Kidney epithelial cell (primary cell): ENCODE results near the gene MAP1S. TPM values are rescaled to one million over a fixed set of nuclear protein-coding genes. Genes with fewer than 3 reads are reported as not detected.

ENCODE experiments used
- DNase-seq: peaks from one replicate; pipeline ENCODE4 v3.0.0-alpha.2; 2010; ENCODE audit warnings: low read depth
- H3K27me3 ChIP-seq: 2 replicates; pipeline ENCODE4 v1.6.0; 2011; ENCODE audit warnings: low read length; ENCODE audit not compliant: control insufficient read depth, insufficient read depth
- H3K36me3 ChIP-seq: 2 replicates; pipeline ENCODE4 v1.5.1; 2011; ENCODE audit warnings: low read length; ENCODE audit not compliant: control insufficient read depth, insufficient read depth
- H3K4me3 ChIP-seq: 2 replicates; pipeline ENCODE4 v1.5.1; 2011; ENCODE audit warnings: low read depth, mild to moderate bottlenecking, control low read depth, low read length
- total RNA-seq: library from RNA; depleted of rRNA; stranded (reverse); fragments of >200 nt; gene quantifications from 2 replicates; pipeline ENCODE4 v1.2.3, GENCODE V29; 2015
- TF ChIP-seq, protein P1 (sequence below): IDR thresholded peaks from 2 replicates; pipeline ENCODE4 v1.5.1; 2011; ENCODE audit warnings: mild to moderate bottlenecking, moderate library complexity, low read length, control low read depth, inconsistent platforms; ENCODE audit not compliant: insufficient read depth, poor library complexity, severe bottlenecking

MAP1S gene
- total RNA-seq, 1 donor from 2014 or later, result 43.1 TPM

DNA sequence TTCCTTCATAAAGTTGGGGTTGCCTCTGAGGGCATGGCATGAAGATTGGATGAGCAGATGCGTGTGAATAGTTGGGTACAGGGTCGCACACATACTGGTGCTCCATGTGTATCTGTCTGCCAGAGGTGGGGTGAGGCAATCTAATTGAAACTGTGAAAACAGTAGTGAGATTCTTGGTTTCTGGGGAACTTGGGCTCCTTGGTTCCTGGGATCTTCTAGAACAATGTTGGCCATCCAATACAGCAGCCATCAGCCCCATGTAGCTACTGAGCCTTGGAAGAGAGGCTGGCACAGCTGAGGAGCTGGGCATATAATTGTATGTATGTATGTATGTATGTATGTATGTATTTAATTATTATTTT is 32.6 kb downstream of the MAP1S start:
- H3K27me3 ChIP-seq, result peaks cover 19% of the 10 kb centered on the region
- H3K36me3 ChIP-seq, result no peaks in the 10 kb centered on the region
- H3K4me3 ChIP-seq, result no peak overlapping the region
- DNase-seq, result no peak
- TF ChIP-seq, protein P1, sequence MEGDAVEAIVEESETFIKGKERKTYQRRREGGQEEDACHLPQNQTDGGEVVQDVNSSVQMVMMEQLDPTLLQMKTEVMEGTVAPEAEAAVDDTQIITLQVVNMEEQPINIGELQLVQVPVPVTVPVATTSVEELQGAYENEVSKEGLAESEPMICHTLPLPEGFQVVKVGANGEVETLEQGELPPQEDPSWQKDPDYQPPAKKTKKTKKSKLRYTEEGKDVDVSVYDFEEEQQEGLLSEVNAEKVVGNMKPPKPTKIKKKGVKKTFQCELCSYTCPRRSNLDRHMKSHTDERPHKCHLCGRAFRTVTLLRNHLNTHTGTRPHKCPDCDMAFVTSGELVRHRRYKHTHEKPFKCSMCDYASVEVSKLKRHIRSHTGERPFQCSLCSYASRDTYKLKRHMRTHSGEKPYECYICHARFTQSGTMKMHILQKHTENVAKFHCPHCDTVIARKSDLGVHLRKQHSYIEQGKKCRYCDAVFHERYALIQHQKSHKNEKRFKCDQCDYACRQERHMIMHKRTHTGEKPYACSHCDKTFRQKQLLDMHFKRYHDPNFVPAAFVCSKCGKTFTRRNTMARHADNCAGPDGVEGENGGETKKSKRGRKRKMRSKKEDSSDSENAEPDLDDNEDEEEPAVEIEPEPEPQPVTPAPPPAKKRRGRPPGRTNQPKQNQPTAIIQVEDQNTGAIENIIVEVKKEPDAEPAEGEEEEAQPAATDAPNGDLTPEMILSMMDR, result no peak

- Histone ChIP-seq H3K27me3 (peaks cover 16% of the 10 kb centered on the region), H3K4me3 (no peak overlapping the region), H3K36me3 (no peaks in the 10 kb centered on the region)
- no peak for DNase-seq
- TF ChIP-seq, protein P1, result no peak
Measured at GRCh38 chr19:17752865-17753639, 33.8 kb downstream of the MAP1S start.

DNA sequence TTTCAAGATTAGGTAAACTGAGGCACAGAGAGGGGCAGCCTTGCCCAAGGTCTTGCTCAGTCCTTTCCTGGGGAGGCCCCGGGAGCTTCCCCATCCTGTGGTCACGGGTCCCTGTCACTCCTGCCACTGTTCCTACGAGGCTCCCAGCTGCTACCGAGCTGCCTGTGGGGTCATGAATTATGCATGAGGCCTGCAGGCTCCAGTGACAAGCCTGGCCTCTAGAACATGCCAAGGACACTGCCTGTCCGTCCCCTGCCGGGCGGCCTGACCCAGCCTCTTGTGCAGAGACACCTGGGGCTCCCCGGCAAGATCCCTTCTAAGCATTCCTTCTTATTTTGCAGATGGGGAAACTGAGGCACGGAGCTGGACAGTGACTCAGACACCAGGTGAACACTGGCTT is 34.7 kb downstream of the MAP1S start:
- no peak overlapping the region for H3K4me3 ChIP-seq
- TF ChIP-seq, protein P1, result no peak

GRCh38 chr19:17754634-17755442 is 35.6 kb downstream of the MAP1S start:
- Histone ChIP-seq H3K27me3 (peaks cover 9% of the 10 kb centered on the region), H3K36me3 (no peaks in the 10 kb centered on the region), H3K4me3 (no peak overlapping the region)
- no peak for DNase-seq
- TF ChIP-seq, protein P1, result no peak

More for the DNA sequence above, 34.7 kb downstream of the MAP1S start:
- Histone ChIP-seq H3K36me3 (no peaks in the 10 kb centered on the region), H3K27me3 (peaks cover 14% of the 10 kb centered on the region)
- DNase-seq, result no peak

DNA sequence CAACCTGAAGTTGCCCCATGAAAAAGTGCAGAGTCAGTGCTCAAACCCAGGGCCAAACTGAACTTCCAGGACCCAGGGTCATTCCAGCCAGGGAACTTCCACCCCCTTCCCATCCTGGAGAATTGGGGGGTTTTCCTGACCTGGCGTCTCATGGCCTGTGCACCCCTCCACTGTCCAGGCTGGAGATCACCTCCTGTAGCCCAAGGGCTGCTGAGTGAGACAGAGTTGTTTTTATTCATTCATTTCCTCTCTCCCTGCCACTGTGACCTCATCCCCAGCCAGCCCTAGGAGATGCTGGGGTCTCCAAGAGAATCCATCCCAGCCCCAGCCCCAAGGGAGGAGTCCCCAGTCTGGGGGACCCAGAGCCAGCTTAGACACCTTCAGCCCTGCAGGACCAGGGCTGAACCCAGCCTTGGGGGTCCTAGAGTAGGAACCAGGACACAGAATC is 36.2 kb downstream of the MAP1S start:
- DNase-seq, result no peak
- TF ChIP-seq, protein P1, result no peak
- no peak overlapping the region for H3K4me3 ChIP-seq
- H3K36me3 ChIP-seq, result no peaks in the 10 kb centered on the region
- peaks cover 9% of the 10 kb centered on the region for H3K27me3 ChIP-seq
